GM10248 (cell line): Measurements from ENCODE around the gene FYCO1.

ENCODE experiments used
- CTCF ChIA-PET: fragments of 300-600 bp; sonication (Branson Sonifier 250); formaldehyde crosslinking; extraction: SDS; loops from one replicate; lab custom pipeline; 2021; ENCODE audit warnings: antibody characterized with exemption; lab: Yijun Ruan, JAX
- POLR2A ChIA-PET: fragments of 350-650 bp; sonication (Branson Sonifier 250); formaldehyde crosslinking; extraction: SDS; loops from one replicate; lab custom pipeline; 2020; ENCODE audit warnings: antibody characterized with exemption; lab: Yijun Ruan, JAX
- DNase-seq: peaks from one replicate; pipeline ENCODE4 v3.0.0; 2012; ENCODE audit errors: extremely low spot score
- TF ChIP-seq, protein P1 (sequence below): IDR thresholded peaks from 2 replicates; pipeline ENCODE4 v1.5.1; 2012; ENCODE audit warnings: mild to moderate bottlenecking, low read depth; ENCODE audit errors: extremely low read depth, missing control alignments, control extremely low read depth

FYCO1 gene

DNA sequence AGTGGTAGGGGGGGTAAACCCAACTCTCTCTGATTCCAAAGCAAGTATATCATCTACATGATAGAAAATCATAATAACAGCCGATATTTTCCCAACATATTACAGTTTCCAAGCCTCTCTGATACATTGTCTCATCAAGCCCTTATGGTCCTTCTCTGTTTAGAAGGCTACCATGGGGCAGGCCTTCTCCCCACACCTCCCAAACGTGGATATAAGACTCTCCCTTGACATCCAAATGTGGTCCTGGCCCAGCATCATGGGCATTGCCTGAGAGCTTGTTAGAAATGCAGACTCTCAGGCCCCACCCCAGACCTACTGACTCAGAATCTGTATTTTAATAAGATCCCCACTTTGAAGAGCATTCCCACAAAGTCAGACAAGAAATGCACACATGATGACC lies 127.0 kb downstream of the FYCO1 start:
- ChIA-PET POLR2A (no interaction called here), CTCF (interaction anchor here (0.7 to 1.8 kb wide), 10 partner anchors 13 to 212 kb away, joined by 3 to 5 read pairs (median 4); partner anchors contain the start of gene CCR9)
- DNase-seq, result no peak
- TF ChIP-seq, protein P1, sequence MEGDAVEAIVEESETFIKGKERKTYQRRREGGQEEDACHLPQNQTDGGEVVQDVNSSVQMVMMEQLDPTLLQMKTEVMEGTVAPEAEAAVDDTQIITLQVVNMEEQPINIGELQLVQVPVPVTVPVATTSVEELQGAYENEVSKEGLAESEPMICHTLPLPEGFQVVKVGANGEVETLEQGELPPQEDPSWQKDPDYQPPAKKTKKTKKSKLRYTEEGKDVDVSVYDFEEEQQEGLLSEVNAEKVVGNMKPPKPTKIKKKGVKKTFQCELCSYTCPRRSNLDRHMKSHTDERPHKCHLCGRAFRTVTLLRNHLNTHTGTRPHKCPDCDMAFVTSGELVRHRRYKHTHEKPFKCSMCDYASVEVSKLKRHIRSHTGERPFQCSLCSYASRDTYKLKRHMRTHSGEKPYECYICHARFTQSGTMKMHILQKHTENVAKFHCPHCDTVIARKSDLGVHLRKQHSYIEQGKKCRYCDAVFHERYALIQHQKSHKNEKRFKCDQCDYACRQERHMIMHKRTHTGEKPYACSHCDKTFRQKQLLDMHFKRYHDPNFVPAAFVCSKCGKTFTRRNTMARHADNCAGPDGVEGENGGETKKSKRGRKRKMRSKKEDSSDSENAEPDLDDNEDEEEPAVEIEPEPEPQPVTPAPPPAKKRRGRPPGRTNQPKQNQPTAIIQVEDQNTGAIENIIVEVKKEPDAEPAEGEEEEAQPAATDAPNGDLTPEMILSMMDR, result no peak

DNA sequence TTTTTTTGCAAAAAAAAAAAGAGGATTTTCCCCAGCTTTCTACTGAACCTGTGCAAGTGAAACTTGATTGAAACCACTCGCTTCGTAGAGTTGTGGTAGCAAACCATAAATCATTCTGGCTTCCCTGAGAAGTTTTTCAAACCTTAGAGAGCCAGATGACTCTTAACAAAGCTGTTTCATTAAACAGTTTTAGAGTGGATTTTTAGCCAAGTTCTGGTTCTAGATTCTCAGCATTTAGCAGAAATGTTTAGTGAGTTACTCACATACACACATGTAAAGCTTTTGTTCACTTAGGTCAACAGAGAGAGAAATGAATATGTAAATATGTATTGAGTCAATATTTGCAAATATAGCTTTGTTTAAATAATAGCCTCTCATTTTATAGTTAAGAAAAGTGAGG lies 127.4 kb downstream of the FYCO1 start:
- TF ChIP-seq, protein P1, result no peak
- ChIA-PET CTCF (interaction anchor here (0.6 to 2.4 kb wide), 12 partner anchors 8 to 211 kb away, joined by 3 to 8 read pairs (median 4); partner anchors contain the start of gene CCR9), POLR2A (interaction anchor here (0.7 kb wide), 1 partner anchor 1913 kb away, joined by 4 read pairs; no protein-coding TSS in a partner anchor)

More for the DNA sequence above, 127.4 kb downstream of the FYCO1 start:
- no peak for DNase-seq
